ENCODE measurements around the gene ZNF664. TPM values are rescaled to one million over a fixed set of nuclear protein-coding genes. Genes with fewer than 3 reads are reported as not detected.
A peak's percentile ranks its signal among the peaks of the same experiment; 100 is the strongest.

The ZNF664 gene
- total and polyA plus RNA-seq, 12 donors, result 36.9 to 94.6 (median 76.9) TPM

GRCh38 chr12:124011435-124012115 is 38.6 kb downstream of the ZNF664 start:
- WGBS, 2 donors, result 87% methylated on average over 8 of the region's 8 CpGs
- H3K36me3 ChIP-seq, result peaks cover 0 to 59% (median 22%) of the 10 kb centered on the region in 9 donors
- DNase-seq, result no peak

GRCh38 chr12:124013073-124013472 is 40.1 kb downstream of the ZNF664 start:
- no peak overlapping the region for H3K4me3 ChIP-seq
- H3K27ac ChIP-seq, result no peak overlapping the region
- intact Hi-C loops (cut with DNase I), result no loop called here
- peaks cover 0 to 49% (median 22%) of the 10 kb centered on the region in 9 donors for H3K36me3 ChIP-seq
- H3K9me3 ChIP-seq, result no peaks in the 10 kb centered on the region
- no peak for DNase-seq
- WGBS, 2 donors, result 83 to 90% methylated on average over 7 of the region's 7 CpGs
- peaks cover 0 to 35% (median 4%) of the 10 kb centered on the region in 9 donors for H3K4me1 ChIP-seq
- no peak for ATAC-seq
- TF ChIP-seq CTCF (IDR thresholded peaks at IDR 0.05), result no peak
- no peaks in the 10 kb centered on the region for H3K27me3 ChIP-seq

More at GRCh38 chr12:124011435-124012115, 38.6 kb downstream of the ZNF664 start:
- ATAC-seq, result no peak
- TF ChIP-seq CTCF (IDR thresholded peaks at IDR 0.05), result no peak
- no peak overlapping the region for H3K27ac ChIP-seq
- H3K9me3 ChIP-seq, result no peaks in the 10 kb centered on the region
- H3K4me1 ChIP-seq, result peaks cover 0 to 39% (median 8%) of the 10 kb centered on the region in 9 donors
- no peaks in the 10 kb centered on the region for H3K27me3 ChIP-seq
- no peak overlapping the region for H3K4me3 ChIP-seq
- intact Hi-C loops (cut with DNase I), result no loop called here

GRCh38 chr12:124015494-124016461 is 42.8 kb downstream of the ZNF664 start:
- WGBS, 2 donors, result 71 to 75% methylated on average over 13 of the region's 13 CpGs
- peak in 1 of 8 donors; percentile 8 for ATAC-seq
- intact Hi-C loops (cut with DNase I), result no loop called here

More at GRCh38 chr12:124015494-124016461, 42.8 kb downstream of the ZNF664 start:
- no peak overlapping the region for H3K4me3 ChIP-seq
- no peak overlapping the region for H3K27ac ChIP-seq
- no peaks in the 10 kb centered on the region for H3K9me3 ChIP-seq
- no peak for TF ChIP-seq CTCF (IDR thresholded peaks at IDR 0.05)
- H3K4me1 ChIP-seq, result peaks cover 0 to 37% (median 4%) of the 10 kb centered on the region in 9 donors
- H3K27me3 ChIP-seq, result no peaks in the 10 kb centered on the region
- DNase-seq, result no peak
- H3K36me3 ChIP-seq, result peaks cover 0 to 43% (median 22%) of the 10 kb centered on the region in 9 donors

All from heart right ventricle (tissue), 16 donors.